ENCODE measurements around the gene DHX38.
A peak's percentile ranks its signal among the peaks of the same experiment; 100 is the strongest.

Gene DHX38

GRCh38 chr16:72128701-72129100, 35.1 kb downstream of the DHX38 start:
- TF ChIP-seq, protein P1, sequence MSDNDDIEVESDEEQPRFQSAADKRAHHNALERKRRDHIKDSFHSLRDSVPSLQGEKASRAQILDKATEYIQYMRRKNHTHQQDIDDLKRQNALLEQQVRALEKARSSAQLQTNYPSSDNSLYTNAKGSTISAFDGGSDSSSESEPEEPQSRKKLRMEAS (IDR thresholded peaks at IDR 0.05) = no peak
- TF ChIP-seq, protein P2, sequence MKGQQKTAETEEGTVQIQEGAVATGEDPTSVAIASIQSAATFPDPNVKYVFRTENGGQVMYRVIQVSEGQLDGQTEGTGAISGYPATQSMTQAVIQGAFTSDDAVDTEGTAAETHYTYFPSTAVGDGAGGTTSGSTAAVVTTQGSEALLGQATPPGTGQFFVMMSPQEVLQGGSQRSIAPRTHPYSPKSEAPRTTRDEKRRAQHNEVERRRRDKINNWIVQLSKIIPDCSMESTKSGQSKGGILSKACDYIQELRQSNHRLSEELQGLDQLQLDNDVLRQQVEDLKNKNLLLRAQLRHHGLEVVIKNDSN (IDR thresholded peaks at IDR 0.05) = no peak
- TF ChIP-seq CREB1 (IDR thresholded peaks at IDR 0.05; ENCODE audit: low read depth) (no peak), CEBPB (IDR thresholded peaks at IDR 0.05) (no peak), YY1 (IDR thresholded peaks at IDR 0.05; ENCODE audit: low read depth) (no peak), TEAD4 (IDR thresholded peaks at IDR 0.05) (no peak), EGR1 (IDR thresholded peaks at IDR 0.05) (no peak), FOXM1 (IDR thresholded peaks at IDR 0.05; ENCODE audit: borderline replicate concordance, low read depth) (no peak), TCF12 (IDR thresholded peaks at IDR 0.05; ENCODE audit: low read depth) (no peak), TAF1 (IDR thresholded peaks at IDR 0.05; ENCODE audit: low read depth) (no peak)
- TF ChIP-seq, protein P3, sequence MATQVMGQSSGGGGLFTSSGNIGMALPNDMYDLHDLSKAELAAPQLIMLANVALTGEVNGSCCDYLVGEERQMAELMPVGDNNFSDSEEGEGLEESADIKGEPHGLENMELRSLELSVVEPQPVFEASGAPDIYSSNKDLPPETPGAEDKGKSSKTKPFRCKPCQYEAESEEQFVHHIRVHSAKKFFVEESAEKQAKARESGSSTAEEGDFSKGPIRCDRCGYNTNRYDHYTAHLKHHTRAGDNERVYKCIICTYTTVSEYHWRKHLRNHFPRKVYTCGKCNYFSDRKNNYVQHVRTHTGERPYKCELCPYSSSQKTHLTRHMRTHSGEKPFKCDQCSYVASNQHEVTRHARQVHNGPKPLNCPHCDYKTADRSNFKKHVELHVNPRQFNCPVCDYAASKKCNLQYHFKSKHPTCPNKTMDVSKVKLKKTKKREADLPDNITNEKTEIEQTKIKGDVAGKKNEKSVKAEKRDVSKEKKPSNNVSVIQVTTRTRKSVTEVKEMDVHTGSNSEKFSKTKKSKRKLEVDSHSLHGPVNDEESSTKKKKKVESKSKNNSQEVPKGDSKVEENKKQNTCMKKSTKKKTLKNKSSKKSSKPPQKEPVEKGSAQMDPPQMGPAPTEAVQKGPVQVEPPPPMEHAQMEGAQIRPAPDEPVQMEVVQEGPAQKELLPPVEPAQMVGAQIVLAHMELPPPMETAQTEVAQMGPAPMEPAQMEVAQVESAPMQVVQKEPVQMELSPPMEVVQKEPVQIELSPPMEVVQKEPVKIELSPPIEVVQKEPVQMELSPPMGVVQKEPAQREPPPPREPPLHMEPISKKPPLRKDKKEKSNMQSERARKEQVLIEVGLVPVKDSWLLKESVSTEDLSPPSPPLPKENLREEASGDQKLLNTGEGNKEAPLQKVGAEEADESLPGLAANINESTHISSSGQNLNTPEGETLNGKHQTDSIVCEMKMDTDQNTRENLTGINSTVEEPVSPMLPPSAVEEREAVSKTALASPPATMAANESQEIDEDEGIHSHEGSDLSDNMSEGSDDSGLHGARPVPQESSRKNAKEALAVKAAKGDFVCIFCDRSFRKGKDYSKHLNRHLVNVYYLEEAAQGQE (IDR thresholded peaks at IDR 0.05; ENCODE audit: low read depth) = no peak

DNA sequence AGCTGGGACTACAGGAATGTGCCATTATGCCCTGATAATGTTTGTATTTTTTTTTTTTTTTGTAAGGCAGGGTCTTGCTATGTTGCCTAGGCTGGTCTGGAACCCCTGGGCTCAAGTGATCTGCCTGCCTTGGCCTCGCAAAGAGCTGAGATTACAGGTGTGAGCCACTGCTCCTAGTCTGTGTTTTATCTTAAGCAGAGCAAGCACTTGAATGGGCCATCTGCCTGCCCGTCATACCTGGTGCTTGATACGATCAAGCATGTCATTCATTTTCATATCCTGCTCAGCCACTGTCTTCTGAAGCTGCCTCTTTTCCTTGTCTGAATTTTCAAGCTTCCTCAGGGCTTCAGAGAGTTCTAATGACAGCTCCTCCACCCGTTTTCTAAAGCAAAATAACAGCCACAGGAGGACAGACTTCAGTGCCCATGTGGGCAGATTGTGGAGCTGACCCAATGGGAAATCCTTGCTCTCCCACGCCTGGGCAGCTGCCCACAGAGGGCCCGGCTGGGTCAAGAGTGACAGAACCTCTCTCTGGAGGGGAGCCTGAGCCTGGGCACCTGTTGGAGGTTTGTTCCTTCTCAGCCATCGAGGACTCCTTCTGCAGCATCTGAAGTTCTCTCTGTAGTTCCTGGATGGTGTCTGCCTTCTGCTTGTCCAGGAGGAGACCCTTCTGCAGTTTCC, 36.5 kb downstream of the DHX38 start:
- TF ChIP-seq NFIC (IDR thresholded peaks at IDR 0.05) (no peak), CREB1 (IDR thresholded peaks at IDR 0.05; ENCODE audit: low read depth) (no peak), TEAD4 (IDR thresholded peaks at IDR 0.05) (no peak)

DNA sequence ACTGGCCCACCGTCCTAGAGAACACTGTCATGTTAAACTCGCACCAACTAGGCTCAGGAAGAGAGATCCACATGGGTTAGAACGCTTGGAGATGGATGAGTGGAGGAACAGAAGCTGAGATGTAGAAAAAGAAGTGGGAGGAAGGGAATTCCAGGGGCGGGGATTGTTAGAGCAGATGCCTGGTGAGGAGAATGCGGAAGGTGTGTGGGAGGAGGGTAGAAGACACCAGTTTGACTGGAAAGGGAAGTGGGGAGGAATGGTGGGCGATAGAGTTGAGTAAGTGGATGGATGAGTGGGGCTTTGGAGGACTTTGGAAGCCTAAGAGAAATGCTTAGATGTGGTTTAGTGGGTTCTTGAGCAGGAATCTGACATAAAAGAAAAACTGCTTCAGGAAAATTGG, 37.4 kb downstream of the DHX38 start:
- TF ChIP-seq RAD21 (IDR thresholded peaks at IDR 0.05; ENCODE audit: low read depth) (no peak), TEAD4 (IDR thresholded peaks at IDR 0.05) (peak; percentile 53)

- TF ChIP-seq, protein P1 (IDR thresholded peaks at IDR 0.05) = no peak
- TF ChIP-seq CEBPB (IDR thresholded peaks at IDR 0.05) (no peak), TEAD4 (IDR thresholded peaks at IDR 0.05) (no peak), EP300 (IDR thresholded peaks at IDR 0.05; ENCODE audit: borderline replicate concordance) (no peak), ZBTB7A (IDR thresholded peaks at IDR 0.05; ENCODE audit: low read depth) (no peak), CREB1 (IDR thresholded peaks at IDR 0.05; ENCODE audit: low read depth) (no peak), TAF1 (IDR thresholded peaks at IDR 0.05; ENCODE audit: low read depth) (no peak), NFIC (IDR thresholded peaks at IDR 0.05) (no peak), YY1 (IDR thresholded peaks at IDR 0.05; ENCODE audit: low read depth) (no peak), TCF12 (IDR thresholded peaks at IDR 0.05; ENCODE audit: low read depth) (no peak), FOXM1 (IDR thresholded peaks at IDR 0.05; ENCODE audit: borderline replicate concordance, low read depth) (no peak), RAD21 (IDR thresholded peaks at IDR 0.05; ENCODE audit: low read depth) (no peak), EGR1 (IDR thresholded peaks at IDR 0.05) (no peak)
- TF ChIP-seq, protein P2 (IDR thresholded peaks at IDR 0.05) = no peak
- TF ChIP-seq, protein P3 (IDR thresholded peaks at IDR 0.05; ENCODE audit: low read depth) = no peak
These were observed 39.1 kb downstream of the DHX38 start for GRCh38 chr16:72132726-72133125.

- no peak for TF ChIP-seq ZBTB7A (IDR thresholded peaks at IDR 0.05; ENCODE audit: low read depth)
- TF ChIP-seq TCF12 (IDR thresholded peaks at IDR 0.05; ENCODE audit: low read depth) = no peak
- no peak for TF ChIP-seq EP300 (IDR thresholded peaks at IDR 0.05; ENCODE audit: borderline replicate concordance)
- no peak for TF ChIP-seq TEAD4 (IDR thresholded peaks at IDR 0.05)
- no peak for TF ChIP-seq CREB1 (IDR thresholded peaks at IDR 0.05; ENCODE audit: low read depth)
- TF ChIP-seq TAF1 (IDR thresholded peaks at IDR 0.05; ENCODE audit: low read depth) = no peak
- no peak for TF ChIP-seq RAD21 (IDR thresholded peaks at IDR 0.05; ENCODE audit: low read depth)
- TF ChIP-seq NFIC (IDR thresholded peaks at IDR 0.05) = no peak
- no peak for TF ChIP-seq EGR1 (IDR thresholded peaks at IDR 0.05)
- no peak for TF ChIP-seq FOXM1 (IDR thresholded peaks at IDR 0.05; ENCODE audit: borderline replicate concordance, low read depth)
- TF ChIP-seq YY1 (IDR thresholded peaks at IDR 0.05; ENCODE audit: low read depth) = no peak
- TF ChIP-seq CEBPB (IDR thresholded peaks at IDR 0.05) = no peak
- TF ChIP-seq, protein P3 (IDR thresholded peaks at IDR 0.05; ENCODE audit: low read depth) = no peak
- TF ChIP-seq, protein P1 (IDR thresholded peaks at IDR 0.05) = no peak
- TF ChIP-seq, protein P2 (IDR thresholded peaks at IDR 0.05) = no peak
These were observed 40.9 kb downstream of the DHX38 start for GRCh38 chr16:72134507-72134906.

Data from Ishikawa (cell line).